ENCODE results near the gene GPSM1. TPM values are rescaled to one million over a fixed set of nuclear protein-coding genes. Genes with fewer than 3 reads are reported as not detected.

GPSM1 gene
- total and polyA plus RNA-seq, 9 of the 15 experiments (the other 6 are each of a cell fraction or from before 2014, with no cell fraction given) = 0.04 to 14.2 (median 3.1) TPM

- ATAC-seq (no peak), FAIRE-seq (no peak), DNase-seq (ENCODE audit: extremely low read depth in 1 of 4, low spot score in 3 of 4) (no peak)
- Histone ChIP-seq H3K4me1 (replicated peaks in 1 of 2; ENCODE audit: control insufficient read depth in 2 of 2, insufficient read depth in 2 of 2, low read length in 2 of 2) (peaks cover 0 to 12% of the 10 kb centered on the region in 2 experiments; a peak in 1 of 5 replicates), H3K9me1 (ENCODE audit: control insufficient read depth, insufficient read depth, low read length) (no peaks in the 10 kb centered on the region), H3K27ac (ENCODE audit: extremely low read depth, low read depth, low read length) (no peak overlapping the region), H3K9ac (ENCODE audit: insufficient read depth in 1 of 2, low read depth in 2 of 2, low read length in 2 of 2) (no peak overlapping the region), H3K4me3 (no peak overlapping the region), H3K36me3 (ENCODE audit: control insufficient read depth, insufficient read depth, low read length) (peaks cover 91% of the 10 kb centered on the region; the same call in 2 of the 3 replicates), H4K20me1 (replicated peaks; ENCODE audit: control insufficient read depth, insufficient read depth, low read length) (no peaks in the 10 kb centered on the region), H3K9me3 (replicated peaks; ENCODE audit: control insufficient read depth, insufficient read depth, low read depth, low read length) (no peaks in the 10 kb centered on the region), H3K27me3 (ENCODE audit: control insufficient read depth in 2 of 2, insufficient read depth in 2 of 2, low read length in 2 of 2) (no peaks in the 10 kb centered on the region), H2AFZ (ENCODE audit: low read depth, low read length) (no peak overlapping the region), H3K4me2 (ENCODE audit: insufficient read depth, low read length) (no peak overlapping the region), H3K79me2 (ENCODE audit: control insufficient read depth, insufficient read depth, low read length) (no peaks in the 10 kb centered on the region)
- ChIA-PET CTCF (ENCODE audit: low intra/inter-chr PET ratio) (no interaction called here), POLR2A (interaction anchor here (0.8 kb wide), 1 partner anchor 12 kb away, joined by 3 read pairs; the partner anchor contains the start of gene CARD9)
- TF ChIP-seq TSC22D4 (tag; IDR thresholded peaks at IDR 0.05) = no peak
- in situ Hi-C loops (cut with MboI) (no loop called here), intact Hi-C loops (cut with micrococcal nuclease) (no loop called here)
- WGBS (ENCODE audit: insufficient coverage, low coverage, missing lambda C conversion rate) = 98% methylated on average over 13 of the region's 13 CpGs
- BruUV-seq (replicated peaks) = TSS peak; percentile 42
Measured at GRCh38 chr9:136386018-136386417, 58.7 kb downstream of the GPSM1 start.

GRCh38 chr9:136387217-136387616, 59.9 kb downstream of the GPSM1 start:
- no peak overlapping the region for H3K9ac ChIP-seq (ENCODE audit: insufficient read depth in 1 of 2, low read depth in 2 of 2, low read length in 2 of 2)
- no peaks in the 10 kb centered on the region for H3K79me2 ChIP-seq (ENCODE audit: control insufficient read depth, insufficient read depth, low read length)
- CTCF ChIA-PET (ENCODE audit: low intra/inter-chr PET ratio) = no interaction called here
- no peak overlapping the region for H3K4me2 ChIP-seq (ENCODE audit: insufficient read depth, low read length)
- H3K9me1 ChIP-seq (ENCODE audit: control insufficient read depth, insufficient read depth, low read length) = no peaks in the 10 kb centered on the region
- H3K4me1 ChIP-seq (replicated peaks in 1 of 2; ENCODE audit: control insufficient read depth in 2 of 2, insufficient read depth in 2 of 2, low read length in 2 of 2) = peaks cover 0 to 18% of the 10 kb centered on the region in 2 experiments; a peak in 1 of 5 replicates
- POLR2A ChIA-PET = interaction anchor here (1.1 kb wide), 1 partner anchor 9 kb away, joined by 3 read pairs; no protein-coding TSS in a partner anchor
- no peaks in the 10 kb centered on the region for H3K9me3 ChIP-seq (replicated peaks; ENCODE audit: control insufficient read depth, insufficient read depth, low read depth, low read length)
- no peaks in the 10 kb centered on the region for H3K27me3 ChIP-seq (ENCODE audit: control insufficient read depth in 2 of 2, insufficient read depth in 2 of 2, low read length in 2 of 2)
- no peak overlapping the region for H3K27ac ChIP-seq (ENCODE audit: extremely low read depth, low read depth, low read length)
- in situ Hi-C loops (cut with MboI) (no loop called here), intact Hi-C loops (cut with micrococcal nuclease) (no loop called here)
- peaks cover 91% of the 10 kb centered on the region; the same call in 2 of the 3 replicates for H3K36me3 ChIP-seq (ENCODE audit: control insufficient read depth, insufficient read depth, low read length)
- DNase-seq (ENCODE audit: extremely low read depth in 1 of 4, low spot score in 3 of 4) (no peak), FAIRE-seq (no peak), ATAC-seq (no peak)
- no peaks in the 10 kb centered on the region for H4K20me1 ChIP-seq (replicated peaks; ENCODE audit: control insufficient read depth, insufficient read depth, low read length)
- no peak overlapping the region for H3K4me3 ChIP-seq
- no peak overlapping the region for H2AFZ ChIP-seq (ENCODE audit: low read depth, low read length)
- no TSS peak for BruUV-seq (replicated peaks)
- 96% methylated on average over 14 of the region's 19 CpGs for WGBS (ENCODE audit: insufficient coverage, low coverage, missing lambda C conversion rate)
- TF ChIP-seq RAD21 (CRISPR knock-in tag; conservative IDR thresholded peaks at IDR 0.05 in 1 of 2, IDR thresholded peaks at IDR 0.05 in 1 of 2) (no peak), CGGBP1 (CRISPR knock-in tag; IDR thresholded peaks at IDR 0.05) (no peak), CTCFL (IDR thresholded peaks at IDR 0.05; ENCODE audit: borderline replicate concordance, insufficient read depth, low read depth, low read length, poor library complexity, severe bottlenecking) (no peak), UBTF (IDR thresholded peaks at IDR 0.05; ENCODE audit: borderline replicate concordance in 1 of 2, low read depth in 2 of 2, low read length in 2 of 2) (no peak), PHF21A (IDR thresholded peaks at IDR 0.05; ENCODE audit: borderline replicate concordance, low read depth) (no peak), CBFA2T2 (conservative IDR thresholded peaks at IDR 0.05) (no peak), HNRNPL (IDR thresholded peaks at IDR 0.05; ENCODE audit: low read depth, low read length) (no peak), POLR2AphosphoS5 (IDR thresholded peaks at IDR 0.05; ENCODE audit: control insufficient read depth, insufficient read depth, low read depth, low read length) (no peak), NFIX (CRISPR knock-in tag; IDR thresholded peaks at IDR 0.05; ENCODE audit: low read depth) (no peak)

Data from K562 (cell line).